HEK293 (cell line): ENCODE data around the gene STAMBP.

Experiments used
- CTCF ChIA-PET: fragments of 350-600 bp; formaldehyde crosslinking; extraction: SDS; loops from one replicate; lab custom pipeline; 2021; ENCODE audit warnings: antibody characterized with exemption; lab: Yijun Ruan, JAX
- POLR2A ChIA-PET: fragments of 300-600 bp; formaldehyde crosslinking; extraction: SDS; loops from one replicate; lab custom pipeline; 2020; ENCODE audit warnings: antibody characterized with exemption, inconsistent platforms; lab: Yijun Ruan, JAX
- H3K27ac ChIP-seq: fragments of 200-500 bp; sonication (Bioruptor generic); 2 replicates; pipeline ENCODE4 v1.5.1; 2014; ENCODE audit warnings: low read depth, low read length, control low read depth, inconsistent platforms; ENCODE audit errors: extremely low read depth
- H3K36me3 ChIP-seq, 2 experiments: fragments of 200-500 bp in 1 of 2; sonication (Bioruptor generic) in 1 of 2; 1 replicate in 1 of 2; 2 replicates in 1 of 2; pipeline ENCODE4 v1.5.1; 2014 to 2017; ENCODE audit warnings: inconsistent platforms in 2 of 2, low read length in 2 of 2; ENCODE audit not compliant: control insufficient read depth in 2 of 2, insufficient read depth in 1 of 2
- H3K4me1 ChIP-seq: fragments of 200-500 bp; sonication (Bioruptor generic); 2 replicates; pipeline ENCODE4 v1.5.1; 2014; ENCODE audit warnings: mild to moderate bottlenecking, low read length, inconsistent platforms; ENCODE audit not compliant: control insufficient read depth, insufficient read depth
- H3K4me3 ChIP-seq: 2 replicates; pipeline ENCODE4 v1.5.1; 2011; ENCODE audit warnings: low read depth, mild to moderate bottlenecking, control low read depth, low read length, moderate library complexity
- H3K9me3 ChIP-seq: fragments of 200-500 bp; sonication (Bioruptor generic); 2 replicates; pipeline ENCODE4 v1.5.1; 2014; ENCODE audit warnings: low read depth, low read length, inconsistent platforms; ENCODE audit not compliant: control insufficient read depth, insufficient read depth
- AEBP2 ChIP-seq: fragments of 450-650 bp; formaldehyde crosslinking; IDR thresholded peaks from 2 replicates; pipeline ENCODE4 v1.5.1; 2016; ENCODE audit warnings: missing biosample characterization, missing genetic modification characterization, borderline replicate concordance
- EGR2 ChIP-seq: fragments of 450-650 bp; formaldehyde crosslinking; IDR thresholded peaks from 2 replicates; pipeline ENCODE4 v1.5.1; 2016; ENCODE audit warnings: low read depth, missing biosample characterization, missing genetic modification characterization
- GLI4 ChIP-seq: fragments of 450-650 bp; formaldehyde crosslinking; IDR thresholded peaks from 2 replicates; pipeline ENCODE4 v1.5.1; 2016; ENCODE audit warnings: missing biosample characterization, missing genetic modification characterization
- HIC1 ChIP-seq: fragments of 450-650 bp; formaldehyde crosslinking; IDR thresholded peaks from 2 replicates; pipeline ENCODE4 v1.5.1; 2016; ENCODE audit warnings: missing biosample characterization, missing genetic modification characterization
- KLF10 ChIP-seq: fragments of 450-650 bp; IDR thresholded peaks from 2 replicates; pipeline ENCODE4 v1.5.1; 2018; ENCODE audit warnings: missing biosample characterization, mild to moderate bottlenecking, missing genetic modification characterization
- KLF7 ChIP-seq: fragments of 450-650 bp; formaldehyde crosslinking; IDR thresholded peaks from 2 replicates; pipeline ENCODE4 v1.5.1; 2016; ENCODE audit warnings: missing biosample characterization, missing genetic modification characterization, borderline replicate concordance
- SALL2 ChIP-seq: fragments of 450-650 bp; formaldehyde crosslinking; IDR thresholded peaks from 2 replicates; pipeline ENCODE4 v1.5.0; 2017; ENCODE audit warnings: missing biosample characterization, mild to moderate bottlenecking, missing genetic modification characterization, borderline replicate concordance
- SCRT1 ChIP-seq: fragments of 450-650 bp; formaldehyde crosslinking; IDR thresholded peaks from 2 replicates; pipeline ENCODE4 v1.5.1; 2016; ENCODE audit warnings: missing biosample characterization, missing genetic modification characterization, borderline replicate concordance
- SCRT2 ChIP-seq: fragments of 450-650 bp; formaldehyde crosslinking; IDR thresholded peaks from 2 replicates; pipeline ENCODE4 v1.5.1; 2016; ENCODE audit warnings: missing biosample characterization, missing genetic modification characterization
- ZBTB44 ChIP-seq: fragments of 450-650 bp; IDR thresholded peaks from 2 replicates; pipeline ENCODE4 v1.5.1; 2018; ENCODE audit warnings: missing biosample characterization, mild to moderate bottlenecking, missing genetic modification characterization
- ZFP37 ChIP-seq: fragments of 450-650 bp; formaldehyde crosslinking; IDR thresholded peaks from 2 replicates; pipeline ENCODE4 v1.5.1; 2016; ENCODE audit warnings: missing biosample characterization, missing genetic modification characterization
- ZNF10 ChIP-seq: fragments of 450-650 bp; formaldehyde crosslinking; IDR thresholded peaks from 2 replicates; pipeline ENCODE4 v1.5.1; 2017; ENCODE audit warnings: missing biosample characterization, missing genetic modification characterization
- ZNF146 ChIP-seq: fragments of 450-650 bp; formaldehyde crosslinking; IDR thresholded peaks from 2 replicates; pipeline ENCODE4 v1.5.1; 2016; ENCODE audit warnings: missing biosample characterization, missing genetic modification characterization
- ZNF2 ChIP-seq: fragments of 450-650 bp; formaldehyde crosslinking; IDR thresholded peaks from 2 replicates; pipeline ENCODE4 v1.5.1; 2016; ENCODE audit warnings: missing biosample characterization, missing genetic modification characterization
- ZNF362 ChIP-seq: fragments of 450-650 bp; formaldehyde crosslinking; IDR thresholded peaks from 2 replicates; pipeline ENCODE4 v1.5.1; 2016; ENCODE audit warnings: missing biosample characterization, missing genetic modification characterization
- ZNF391 ChIP-seq: fragments of 450-650 bp; formaldehyde crosslinking; IDR thresholded peaks from 2 replicates; pipeline ENCODE4 v1.5.1; 2016; ENCODE audit warnings: low read depth, missing biosample characterization, missing genetic modification characterization, borderline replicate concordance
- ZNF580 ChIP-seq: fragments of 450-650 bp; formaldehyde crosslinking; IDR thresholded peaks from 2 replicates; pipeline ENCODE4 v1.5.1; 2016; ENCODE audit warnings: missing biosample characterization, missing genetic modification characterization
- ZNF645 ChIP-seq: fragments of 450-650 bp; formaldehyde crosslinking; IDR thresholded peaks from 2 replicates; pipeline ENCODE4; 2016; ENCODE audit warnings: missing biosample characterization, missing genetic modification characterization
- ZNF677 ChIP-seq: fragments of 450-650 bp; IDR thresholded peaks from 2 replicates; pipeline ENCODE4 v1.5.0; 2018; ENCODE audit warnings: missing biosample characterization, mild to moderate bottlenecking, missing genetic modification characterization, moderate library complexity
- ZNF701 ChIP-seq: fragments of 450-650 bp; formaldehyde crosslinking; IDR thresholded peaks from 2 replicates; pipeline ENCODE4 v1.5.1; 2016; ENCODE audit warnings: missing biosample characterization, missing genetic modification characterization
- ZNF747 ChIP-seq: fragments of 450-650 bp; formaldehyde crosslinking; IDR thresholded peaks from 2 replicates; pipeline ENCODE4 v1.5.1; 2016; ENCODE audit warnings: missing biosample characterization, missing genetic modification characterization
- ZSCAN30 ChIP-seq: fragments of 450-650 bp; IDR thresholded peaks from 2 replicates; pipeline ENCODE4 v1.5.1; 2018; ENCODE audit warnings: missing biosample characterization, mild to moderate bottlenecking, missing genetic modification characterization, moderate library complexity
- TF ChIP-seq, protein P1 (sequence below): fragments of 450-650 bp; formaldehyde crosslinking; IDR thresholded peaks from 2 replicates; pipeline ENCODE4 v1.5.1; 2016; ENCODE audit warnings: missing biosample characterization, missing genetic modification characterization

STAMBP gene

DNA sequence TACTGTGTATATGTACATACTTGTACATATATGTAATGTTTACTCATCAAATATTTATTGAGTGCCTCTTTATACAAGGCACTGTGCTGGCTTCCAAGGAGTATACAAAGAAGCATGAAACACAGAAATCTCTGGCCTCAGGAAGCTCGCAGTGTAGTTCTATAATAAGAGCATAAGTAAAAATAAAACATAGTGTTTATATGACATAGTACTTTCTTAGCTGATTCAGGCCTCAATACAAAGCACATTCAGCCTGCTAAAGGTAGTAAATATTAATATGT lies 13.9 kb downstream of the STAMBP start:
- Histone ChIP-seq H3K4me3 (no peak overlapping the region), H3K4me1 (no peaks in the 10 kb centered on the region; the same call in 1 of the 2 replicates), H3K27ac (no peak overlapping the region), H3K36me3 (peaks cover 41 to 86% of the 10 kb centered on the region in 2 experiments), H3K9me3 (no peaks in the 10 kb centered on the region)
- TF ChIP-seq ZSCAN30 (tag by site-specific recombination): no peak
- no peak for TF ChIP-seq ZNF580 (tag by site-specific recombination)
- TF ChIP-seq SCRT1 (tag by site-specific recombination): no peak
- TF ChIP-seq, protein P1, sequence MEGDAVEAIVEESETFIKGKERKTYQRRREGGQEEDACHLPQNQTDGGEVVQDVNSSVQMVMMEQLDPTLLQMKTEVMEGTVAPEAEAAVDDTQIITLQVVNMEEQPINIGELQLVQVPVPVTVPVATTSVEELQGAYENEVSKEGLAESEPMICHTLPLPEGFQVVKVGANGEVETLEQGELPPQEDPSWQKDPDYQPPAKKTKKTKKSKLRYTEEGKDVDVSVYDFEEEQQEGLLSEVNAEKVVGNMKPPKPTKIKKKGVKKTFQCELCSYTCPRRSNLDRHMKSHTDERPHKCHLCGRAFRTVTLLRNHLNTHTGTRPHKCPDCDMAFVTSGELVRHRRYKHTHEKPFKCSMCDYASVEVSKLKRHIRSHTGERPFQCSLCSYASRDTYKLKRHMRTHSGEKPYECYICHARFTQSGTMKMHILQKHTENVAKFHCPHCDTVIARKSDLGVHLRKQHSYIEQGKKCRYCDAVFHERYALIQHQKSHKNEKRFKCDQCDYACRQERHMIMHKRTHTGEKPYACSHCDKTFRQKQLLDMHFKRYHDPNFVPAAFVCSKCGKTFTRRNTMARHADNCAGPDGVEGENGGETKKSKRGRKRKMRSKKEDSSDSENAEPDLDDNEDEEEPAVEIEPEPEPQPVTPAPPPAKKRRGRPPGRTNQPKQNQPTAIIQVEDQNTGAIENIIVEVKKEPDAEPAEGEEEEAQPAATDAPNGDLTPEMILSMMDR (tag by site-specific recombination): no peak
- TF ChIP-seq ZNF10 (tag by site-specific recombination): no peak
- TF ChIP-seq ZNF645: no peak
- TF ChIP-seq ZNF2: no peak
- no peak for TF ChIP-seq ZNF362 (tag by site-specific recombination)
- POLR2A ChIA-PET: no interaction called here
- CTCF ChIA-PET: interaction anchor here (0.7 to 3.7 kb wide), 2 partner anchors 16 to 302 kb away, joined by 3 to 10 read pairs; no protein-coding TSS in a partner anchor

- no peak overlapping the region for H3K27ac ChIP-seq
- H3K9me3 ChIP-seq: no peaks in the 10 kb centered on the region
- peaks cover 48 to 88% of the 10 kb centered on the region in 2 experiments for H3K36me3 ChIP-seq
- CTCF ChIA-PET: interaction anchor here (1.0 to 3.7 kb wide), 2 partner anchors 11 to 17 kb away, joined by 5 to 10 read pairs; no protein-coding TSS in a partner anchor
- no peak overlapping the region for H3K4me3 ChIP-seq
- no peaks in the 10 kb centered on the region; the same call in 1 of the 2 replicates for H3K4me1 ChIP-seq
- no peak for TF ChIP-seq AEBP2 (tag by site-specific recombination)
- no peak for TF ChIP-seq KLF7
- no peak for TF ChIP-seq ZNF747 (tag by site-specific recombination)
- no peak for TF ChIP-seq ZBTB44
- TF ChIP-seq KLF10 (tag by site-specific recombination): no peak
- no peak for TF ChIP-seq ZNF677
- no peak for TF ChIP-seq ZNF701 (tag by site-specific recombination)
- TF ChIP-seq SCRT2: no peak
- no peak for TF ChIP-seq SALL2 (tag by site-specific recombination)
- TF ChIP-seq ZFP37 (tag by site-specific recombination): no peak
- no peak for TF ChIP-seq ZNF146 (tag by site-specific recombination)
- no peak for TF ChIP-seq ZNF391 (tag by site-specific recombination)
- TF ChIP-seq GLI4: no peak
- no peak for TF ChIP-seq EGR2
- no peak for TF ChIP-seq HIC1 (tag by site-specific recombination)
- POLR2A ChIA-PET: no interaction called here
Measured at GRCh38 chr2:73844087-73844486, 15.3 kb downstream of the STAMBP start.
